WTC11 (cell line): ENCODE measurements around the gene RNF214. TPM values are rescaled to one million over a fixed set of nuclear protein-coding genes. Genes with fewer than 3 reads are reported as not detected.

Experiments
- total RNA-seq: library from RNA; stranded (reverse); gene quantifications from 3 replicates; pipeline ENCODE4 v1.2.3, GENCODE V29; 2021

RNF214 gene
- total RNA-seq, 1 experiment from 2014 or later, result 35.4 TPM

Other genes starting within 250 kb of the RNF214 start
- 26.4 to 34.4 TPM (median 29.6 TPM) in 3 replicates for gene SIK3, start 134.2 kb upstream of the RNF214 start, total RNA-seq
- gene PAFAH1B2, start 88.4 kb upstream of the RNF214 start, total RNA-seq, result 132 to 138 TPM (median 133 TPM) in 3 replicates
- gene SIDT2, start 53.9 kb upstream of the RNF214 start, total RNA-seq, result 20.7 to 27.6 TPM (median 20.9 TPM) in 3 replicates
- 51.1 to 71.5 TPM (median 53.9 TPM) in 3 replicates for gene TAGLN, start 33.3 kb upstream of the RNF214 start, total RNA-seq
- gene PCSK7, start 598 bp upstream of the RNF214 start, total RNA-seq, result 39.4 to 48.9 TPM (median 41.9 TPM) in 3 replicates
- 12.2 to 15.7 TPM (median 13.8 TPM) in 3 replicates for gene BACE1-AS, start 58.7 kb downstream of the RNF214 start, total RNA-seq
- 8.5 to 9.2 TPM (median 8.7 TPM) in 3 replicates for gene BACE1, start 83.6 kb downstream of the RNF214 start, total RNA-seq
- 21.0 to 23.5 TPM (median 21.8 TPM) in 3 replicates for gene CEP164, start 95.2 kb downstream of the RNF214 start, total RNA-seq